ENCODE data around the gene ITGA1.
A peak's percentile ranks its signal among the peaks of the same experiment; 100 is the strongest.

The ITGA1 gene

DNA sequence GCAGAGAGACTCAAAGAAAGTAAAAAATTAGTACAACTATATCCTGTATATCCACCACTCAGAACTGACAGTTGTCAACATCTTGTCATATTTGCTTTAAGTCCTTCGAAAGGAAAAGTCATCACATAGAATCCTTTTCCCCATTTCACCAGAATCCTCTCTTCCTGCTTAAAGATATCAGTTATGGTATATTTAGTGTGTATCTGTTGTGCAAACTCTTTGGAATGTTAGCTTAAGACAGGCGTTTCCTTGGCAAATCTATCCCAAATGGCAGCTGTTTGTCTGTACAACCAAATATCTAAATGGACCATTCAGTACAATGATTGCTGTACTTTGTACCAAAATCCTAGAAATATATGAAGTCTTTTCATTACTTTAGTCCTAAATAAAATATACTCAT, 98.5 kb downstream of the ITGA1 start:
- TF ChIP-seq POLR2A (IDR thresholded peaks at IDR 0.05; ENCODE audit: low read depth, low read length), result no peak
- DNase-seq (ENCODE audit: insufficient read length, low spot score), result no peak
- no peak for FAIRE-seq

DNA sequence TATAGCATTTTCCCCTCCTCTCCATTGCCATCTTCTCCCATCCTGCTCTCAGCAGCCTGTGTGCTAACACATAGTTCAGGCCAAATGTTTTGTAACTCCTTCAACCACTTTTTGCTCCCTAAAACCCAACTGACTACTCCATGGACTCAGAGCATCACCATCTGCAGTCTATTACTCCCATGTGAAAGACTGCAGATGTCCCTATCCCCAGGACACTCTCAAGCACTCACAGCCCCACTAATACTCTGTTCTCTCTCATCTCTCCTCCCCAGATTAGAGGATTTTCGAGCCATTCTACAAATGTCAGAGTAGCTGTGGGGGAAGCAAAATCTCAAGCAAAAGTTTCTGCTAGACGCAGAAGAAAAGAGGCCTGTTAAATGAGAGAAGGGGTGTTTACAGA, 99.3 kb downstream of the ITGA1 start:
- TF ChIP-seq POLR2A (IDR thresholded peaks at IDR 0.05; ENCODE audit: low read depth, low read length), result no peak
- DNase-seq (ENCODE audit: insufficient read length, low spot score) (no peak), FAIRE-seq (no peak)

DNA sequence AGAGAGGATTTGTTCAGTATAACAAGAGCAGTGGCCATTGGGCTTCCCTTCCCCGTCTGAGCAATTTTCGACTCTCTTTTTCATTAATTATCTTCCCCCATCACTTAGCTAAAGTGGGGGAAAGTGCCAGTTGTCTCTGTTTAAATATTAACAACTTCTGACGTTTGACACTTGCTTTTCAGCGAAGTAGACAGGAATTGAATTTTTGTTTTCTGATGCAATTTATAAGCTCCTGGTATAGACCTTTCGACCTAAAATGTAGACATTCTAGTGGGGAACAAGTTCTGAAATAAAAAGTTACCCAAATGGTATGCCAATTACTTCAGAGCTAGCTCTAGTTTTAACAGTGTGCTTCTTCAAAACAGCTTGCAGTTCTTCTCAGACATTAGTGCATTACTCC, 100.6 kb downstream of the ITGA1 start:
- no peak for FAIRE-seq
- no peak for TF ChIP-seq POLR2A (IDR thresholded peaks at IDR 0.05; ENCODE audit: low read depth, low read length)
- no peak for DNase-seq (ENCODE audit: insufficient read length, low spot score)

DNA sequence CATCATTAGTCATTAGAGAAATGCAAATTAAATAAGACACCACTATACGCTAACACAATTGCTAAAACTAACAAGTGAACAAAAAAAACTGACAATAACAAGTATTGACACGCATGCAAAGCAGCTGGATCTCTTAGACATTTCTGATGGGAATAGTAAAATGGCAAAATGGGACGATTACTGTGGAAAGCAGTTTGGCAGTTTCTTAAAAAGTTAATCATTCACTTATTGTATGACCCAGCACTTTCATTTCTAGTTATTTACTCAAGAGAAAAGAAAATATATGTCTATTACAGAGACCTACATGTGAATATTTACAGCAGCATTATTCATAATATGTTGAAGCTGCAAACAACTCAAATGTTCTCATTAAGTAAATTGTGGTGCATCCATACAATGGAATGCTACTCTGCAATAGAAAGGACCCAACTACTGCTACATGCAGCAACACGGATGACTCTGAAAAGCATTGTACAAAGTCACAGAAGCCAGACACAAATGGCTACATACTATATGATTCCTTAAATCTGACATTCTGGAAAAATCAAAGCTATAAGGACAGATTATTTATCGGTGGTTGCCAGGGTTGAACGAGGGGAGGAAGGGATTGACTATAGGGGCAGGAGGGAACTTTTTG, 104.6 kb downstream of the ITGA1 start:
- FAIRE-seq, result no peak
- TF ChIP-seq POLR2A (IDR thresholded peaks at IDR 0.05; ENCODE audit: low read depth, low read length), result no peak
- DNase-seq (ENCODE audit: insufficient read length, low spot score), result no peak

DNA sequence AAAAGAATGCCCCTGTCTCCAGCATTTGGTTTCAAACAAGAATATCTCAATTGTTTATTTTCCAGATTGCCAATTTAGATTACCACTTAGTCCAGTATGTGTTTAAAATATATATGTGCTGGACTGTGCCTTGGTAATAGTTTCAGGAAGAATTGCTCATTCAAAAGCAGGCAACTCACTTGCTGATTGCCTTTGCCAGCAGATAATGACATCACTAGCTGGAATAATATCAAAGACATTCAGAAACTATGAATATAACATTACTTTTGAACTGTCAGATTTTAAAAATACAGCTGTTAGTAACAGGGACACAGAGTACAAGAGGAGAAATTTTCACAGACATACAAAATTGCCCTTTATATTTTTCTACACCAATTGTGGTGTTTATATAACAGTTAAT, 105.4 kb downstream of the ITGA1 start:
- TF ChIP-seq POLR2A (IDR thresholded peaks at IDR 0.05; ENCODE audit: low read depth, low read length), result no peak
- DNase-seq (ENCODE audit: insufficient read length, low spot score) (no peak), FAIRE-seq (peak; percentile 55)

DNA sequence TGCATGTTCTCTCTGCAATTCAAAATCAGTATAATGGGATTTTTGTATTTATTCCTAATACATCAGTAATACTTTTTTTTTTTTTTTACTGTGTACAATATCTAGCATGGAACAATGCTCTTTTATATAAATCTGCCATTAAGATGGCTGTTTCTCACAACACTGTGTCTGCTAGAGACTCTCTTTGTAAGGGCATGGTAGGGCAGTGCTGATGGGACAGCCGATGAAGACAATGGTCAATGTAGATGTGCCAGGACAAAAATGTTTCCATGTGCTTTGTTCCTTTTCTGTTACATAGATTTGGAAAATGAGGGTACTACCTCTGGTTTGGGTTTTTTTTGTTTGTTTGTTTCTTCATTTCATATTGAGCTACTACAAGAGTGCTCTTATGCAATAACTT, 106.1 kb downstream of the ITGA1 start:
- DNase-seq (ENCODE audit: insufficient read length, low spot score), result no peak
- FAIRE-seq, result no peak
- no peak for TF ChIP-seq POLR2A (IDR thresholded peaks at IDR 0.05; ENCODE audit: low read depth, low read length)

DNA sequence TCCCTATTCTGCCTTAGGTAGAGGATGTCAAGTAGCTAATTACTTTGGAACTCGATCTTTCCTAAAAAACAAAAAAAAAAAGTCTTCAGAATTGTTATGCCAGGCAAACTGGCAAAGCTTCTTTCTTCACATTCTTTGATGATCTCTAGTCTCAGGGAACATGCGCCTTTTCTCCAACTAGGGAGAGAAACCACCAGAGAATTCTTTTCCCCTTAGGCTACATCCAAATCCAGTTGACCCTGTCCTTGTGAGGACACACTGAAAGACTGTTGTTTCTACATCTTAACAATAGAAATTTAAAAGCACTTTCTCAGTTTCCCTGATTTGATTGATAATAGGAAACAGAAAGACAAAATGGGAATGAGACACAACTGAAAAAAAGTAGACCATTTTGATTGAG, 106.7 kb downstream of the ITGA1 start:
- DNase-seq (ENCODE audit: insufficient read length, low spot score) (no peak), FAIRE-seq (no peak)
- no peak for TF ChIP-seq POLR2A (IDR thresholded peaks at IDR 0.05; ENCODE audit: low read depth, low read length)

DNA sequence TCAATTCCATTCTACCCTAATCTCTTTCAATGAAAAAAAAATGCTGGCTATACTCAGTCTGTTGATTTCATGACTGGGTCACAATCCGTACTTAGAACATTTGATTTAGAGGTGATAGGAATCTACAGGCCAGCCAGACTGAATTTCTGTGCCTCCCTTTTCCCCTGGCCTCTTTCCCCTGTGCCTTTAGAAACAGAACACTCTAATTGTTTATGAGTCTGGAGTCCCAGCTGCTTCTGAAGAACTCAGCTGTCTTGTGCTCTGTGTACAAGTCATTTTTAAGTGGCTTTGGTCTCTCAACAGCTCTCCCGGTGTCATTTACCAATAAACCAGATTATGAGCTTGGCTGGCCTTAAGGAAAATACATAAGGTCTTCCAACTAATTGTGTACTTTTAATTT, 107.4 kb downstream of the ITGA1 start:
- FAIRE-seq (no peak), DNase-seq (ENCODE audit: insufficient read length, low spot score) (no peak)
- TF ChIP-seq POLR2A (IDR thresholded peaks at IDR 0.05; ENCODE audit: low read depth, low read length), result no peak

DNA sequence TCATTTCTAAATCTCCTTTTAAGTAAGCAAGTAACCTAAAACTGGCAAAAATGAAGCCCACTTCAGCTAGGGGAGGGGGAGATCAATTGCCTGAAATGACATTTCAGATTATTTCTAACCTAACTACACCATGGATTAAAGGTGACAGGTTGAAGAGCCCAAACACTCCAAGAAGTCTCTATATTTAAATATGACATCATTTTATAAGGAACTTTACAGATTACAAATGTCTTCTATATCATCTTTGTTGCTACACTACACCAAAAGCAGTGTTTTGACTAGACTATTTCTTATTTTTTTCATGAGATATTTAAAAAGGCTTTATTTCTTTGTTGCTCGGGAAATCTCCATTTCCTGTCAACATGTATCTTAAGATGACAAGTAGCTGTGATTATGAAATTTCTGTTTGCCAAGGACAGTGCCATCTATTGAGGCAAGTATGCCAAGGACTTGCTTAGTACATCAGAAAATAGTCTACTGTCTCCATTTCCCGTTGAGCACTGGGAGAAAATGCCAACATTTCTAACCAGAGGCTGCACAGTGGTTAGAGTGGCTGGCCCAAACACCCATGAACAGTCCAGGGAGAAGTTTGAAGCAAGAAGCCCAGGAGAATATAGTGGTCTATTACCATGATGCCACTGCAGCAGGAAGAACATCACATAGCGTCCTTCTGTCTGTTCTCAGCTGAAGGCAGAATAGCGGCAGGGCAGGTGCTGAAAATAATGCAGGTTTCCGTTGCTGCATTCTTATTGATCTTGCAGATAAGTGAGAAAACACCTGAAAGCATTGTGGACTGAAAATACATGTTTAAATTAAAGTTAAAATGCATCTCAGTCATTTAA, 108.1 kb downstream of the ITGA1 start:
- TF ChIP-seq POLR2A (IDR thresholded peaks at IDR 0.05; ENCODE audit: low read depth, low read length), result no peak
- DNase-seq (ENCODE audit: insufficient read length, low spot score), result no peak
- no peak for FAIRE-seq

DNA sequence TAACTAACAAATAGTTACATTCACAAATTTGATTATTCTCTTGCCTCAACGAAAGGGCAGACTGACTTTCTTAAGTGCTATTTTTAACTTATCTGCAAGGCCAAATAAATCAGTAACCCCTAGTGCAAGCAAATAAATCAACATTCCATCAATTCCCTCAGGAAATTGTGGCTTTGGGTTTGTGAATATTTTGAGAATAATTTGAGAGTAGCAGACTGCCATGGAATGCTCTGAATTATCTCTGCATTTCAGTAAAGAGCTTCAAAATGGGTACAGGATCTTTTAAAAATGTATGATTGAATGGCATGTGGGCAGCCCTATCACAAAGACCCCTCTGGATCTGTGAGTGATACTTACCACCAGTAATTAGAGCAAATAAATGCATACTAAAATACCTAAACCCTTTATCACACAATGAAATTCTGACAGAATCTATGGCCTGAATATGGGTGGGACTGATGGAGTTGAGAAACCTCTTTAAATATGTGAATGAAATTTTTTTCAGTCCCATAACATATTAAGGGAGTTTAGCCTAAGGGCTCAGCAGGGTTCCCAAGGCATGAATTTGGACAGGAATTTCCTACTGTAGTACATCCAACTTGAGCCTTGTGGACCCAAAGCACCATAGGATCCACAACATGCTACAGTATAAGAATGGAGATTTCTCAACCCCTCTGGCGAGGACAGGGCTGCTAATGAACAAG, 109.0 kb downstream of the ITGA1 start:
- FAIRE-seq (no peak), DNase-seq (ENCODE audit: insufficient read length, low spot score) (no peak)
- no peak for TF ChIP-seq POLR2A (IDR thresholded peaks at IDR 0.05; ENCODE audit: low read depth, low read length)

DNA sequence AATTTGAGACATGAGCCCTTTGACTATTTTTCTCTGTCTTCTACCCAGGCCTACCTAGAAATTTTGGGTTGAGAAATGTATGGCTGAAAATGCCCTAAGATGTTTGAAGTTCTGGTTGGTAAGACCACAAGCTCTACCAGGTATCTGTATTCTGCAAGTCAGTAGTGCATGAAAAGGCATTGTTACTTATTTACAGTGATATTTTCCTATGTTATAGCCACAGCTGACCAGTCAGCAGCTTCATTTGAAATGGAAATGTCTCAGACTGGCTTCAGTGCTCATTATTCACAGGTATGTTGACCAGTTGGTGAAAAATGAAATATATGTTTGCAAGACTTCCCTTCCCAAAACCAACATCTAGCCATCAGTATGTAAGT, 109.5 kb downstream of the ITGA1 start:
- DNase-seq (ENCODE audit: insufficient read length, low spot score), result no peak
- no peak for FAIRE-seq
- TF ChIP-seq POLR2A (IDR thresholded peaks at IDR 0.05; ENCODE audit: low read depth, low read length), result no peak

DNA sequence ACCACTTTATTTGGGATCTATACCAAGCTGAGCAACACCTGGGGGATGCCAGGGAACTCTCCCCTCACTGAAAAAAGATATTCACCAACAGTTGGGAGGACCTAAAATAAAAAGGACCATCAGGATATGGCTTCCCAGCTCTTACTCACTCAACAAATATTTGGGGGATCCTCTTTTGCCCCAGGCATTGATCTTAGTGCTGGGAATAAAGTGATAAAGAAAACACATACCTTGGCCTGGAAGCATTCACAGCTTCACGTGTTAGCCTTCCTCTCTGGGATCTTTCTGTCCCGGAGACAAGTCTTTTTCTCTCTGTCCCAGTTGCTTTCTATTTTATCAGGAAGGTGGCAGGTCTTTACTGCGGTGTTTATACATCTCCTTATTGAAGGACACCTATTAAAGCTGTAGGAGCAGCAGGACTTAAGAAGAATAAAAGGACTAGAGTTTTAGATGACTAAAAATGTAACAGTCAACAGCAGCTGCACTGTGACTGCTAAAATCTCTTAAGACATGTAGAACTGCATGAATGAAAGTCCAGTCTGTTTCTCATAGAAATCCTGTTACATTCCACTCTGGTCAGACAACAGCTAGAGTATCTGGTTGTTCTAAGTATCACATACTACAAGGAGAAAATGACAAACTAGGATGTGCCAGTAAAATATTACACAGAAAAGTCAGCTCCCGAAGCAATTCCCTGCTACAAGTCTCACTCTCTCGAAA, 111.4 kb downstream of the ITGA1 start:
- DNase-seq (ENCODE audit: insufficient read length, low spot score) (no peak), FAIRE-seq (peak; percentile 36)
- TF ChIP-seq POLR2A (IDR thresholded peaks at IDR 0.05; ENCODE audit: low read depth, low read length), result no peak

DNA sequence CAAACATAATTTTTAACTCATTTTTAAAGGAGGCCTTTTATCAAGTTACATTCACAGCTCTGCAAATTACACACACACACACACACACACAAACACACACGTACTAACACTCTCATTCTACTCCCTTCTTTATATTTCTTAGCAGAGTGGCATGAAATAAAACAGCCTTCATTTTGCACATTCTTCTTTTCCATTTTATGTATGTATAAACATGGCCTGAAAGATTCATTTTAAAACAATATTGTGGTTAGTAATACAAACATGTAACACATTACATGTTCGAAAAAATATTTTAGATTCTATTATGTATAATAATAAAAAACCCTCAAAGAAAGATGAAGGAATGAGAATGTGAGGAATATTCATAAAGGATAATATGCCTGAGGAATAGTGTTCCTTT, 115.4 kb downstream of the ITGA1 start:
- no peak for TF ChIP-seq POLR2A (IDR thresholded peaks at IDR 0.05; ENCODE audit: low read depth, low read length)
- FAIRE-seq (no peak), DNase-seq (ENCODE audit: insufficient read length, low spot score) (no peak)

DNA sequence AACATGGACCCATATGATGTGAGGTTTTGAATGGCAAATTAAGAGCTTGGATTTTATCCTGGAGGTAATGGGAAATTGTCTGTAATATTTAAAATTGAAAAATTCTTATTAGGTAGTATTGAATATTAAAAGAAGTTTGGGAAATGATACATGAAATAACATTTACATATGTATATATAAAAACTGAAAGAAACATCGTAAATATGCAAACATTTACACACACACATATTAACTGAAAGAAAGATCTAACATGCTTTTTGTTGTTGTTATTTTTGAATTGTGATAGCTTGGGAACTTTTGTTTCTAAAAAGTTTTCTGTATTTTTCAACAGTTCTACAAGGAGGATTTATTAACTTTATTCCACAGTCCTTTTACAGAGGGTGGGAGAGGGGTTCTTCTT, 118.6 kb downstream of the ITGA1 start:
- FAIRE-seq, result no peak
- no peak for DNase-seq (ENCODE audit: insufficient read length, low spot score)
- no peak for TF ChIP-seq POLR2A (IDR thresholded peaks at IDR 0.05; ENCODE audit: low read depth, low read length)
